GM20431 (cell line): Measurements from ENCODE around the gene GALNT2.

Experiments used
- in situ Hi-C: fragments of 300-500 bp; cut with MseI, MboI; formaldehyde crosslinking; loops from one replicate; pipeline ENCODE4 v1.15.0; 2020; ENCODE audit warnings: low sequenced_read_pairs; ENCODE audit not compliant: unreplicated experiment

The GALNT2 gene

GRCh38 chr1:230219174-230220067 lies 152.4 kb downstream of the GALNT2 start:
- in situ Hi-C loops = no loop called here

GRCh38 chr1:230220478-230220877 lies 153.4 kb downstream of the GALNT2 start:
- in situ Hi-C loops = no loop called here

- in situ Hi-C loops = no loop called here
Measured at GRCh38 chr1:230220907-230221306, 153.9 kb downstream of the GALNT2 start.

- in situ Hi-C loops = no loop called here
Measured at GRCh38 chr1:230222678-230223077, 155.6 kb downstream of the GALNT2 start.

- in situ Hi-C loops = no loop called here
Measured at GRCh38 chr1:230224101-230224960, 157.3 kb downstream of the GALNT2 start.

- in situ Hi-C loops = no loop called here
Measured at GRCh38 chr1:230226007-230226800, 159.2 kb downstream of the GALNT2 start.

GRCh38 chr1:230226814-230227213 lies 159.8 kb downstream of the GALNT2 start:
- in situ Hi-C loops = no loop called here

- in situ Hi-C loops = no loop called here
Measured at GRCh38 chr1:230228236-230228897, 161.3 kb downstream of the GALNT2 start.

GRCh38 chr1:230230273-230230672 lies 163.2 kb downstream of the GALNT2 start:
- in situ Hi-C loops = no loop called here

GRCh38 chr1:230230948-230231773 lies 164.1 kb downstream of the GALNT2 start:
- in situ Hi-C loops = no loop called here

GRCh38 chr1:230231774-230232145 lies 164.7 kb downstream of the GALNT2 start:
- in situ Hi-C loops = no loop called here

GRCh38 chr1:230232371-230232771 lies 165.3 kb downstream of the GALNT2 start:
- in situ Hi-C loops = no loop called here

GRCh38 chr1:230233786-230234185 lies 166.7 kb downstream of the GALNT2 start:
- in situ Hi-C loops = no loop called here

GRCh38 chr1:230235876-230236275 lies 168.8 kb downstream of the GALNT2 start:
- in situ Hi-C loops = no loop called here

GRCh38 chr1:230236301-230237008 lies 169.4 kb downstream of the GALNT2 start:
- in situ Hi-C loops = no loop called here

GRCh38 chr1:230237009-230237370 lies 170.0 kb downstream of the GALNT2 start:
- in situ Hi-C loops = no loop called here

- in situ Hi-C loops = no loop called here
Measured at GRCh38 chr1:230237805-230238204, 170.8 kb downstream of the GALNT2 start.

GRCh38 chr1:230240446-230241086 lies 173.5 kb downstream of the GALNT2 start:
- in situ Hi-C loops = no loop called here
